C4-2B (cell line): Measurements from ENCODE around the gene DTX4.

ENCODE experiments used
- ZFX ChIP-seq: fragments of 450-650 bp; IDR thresholded peaks from 2 replicates; pipeline ENCODE4 v1.6.1; 2017
- TF ChIP-seq, protein P1 (sequence below): fragments of 450-650 bp; conservative IDR thresholded peaks from 2 replicates; pipeline ENCODE4 v1.5.1; 2017; ENCODE audit warnings: mild to moderate bottlenecking

DNA sequence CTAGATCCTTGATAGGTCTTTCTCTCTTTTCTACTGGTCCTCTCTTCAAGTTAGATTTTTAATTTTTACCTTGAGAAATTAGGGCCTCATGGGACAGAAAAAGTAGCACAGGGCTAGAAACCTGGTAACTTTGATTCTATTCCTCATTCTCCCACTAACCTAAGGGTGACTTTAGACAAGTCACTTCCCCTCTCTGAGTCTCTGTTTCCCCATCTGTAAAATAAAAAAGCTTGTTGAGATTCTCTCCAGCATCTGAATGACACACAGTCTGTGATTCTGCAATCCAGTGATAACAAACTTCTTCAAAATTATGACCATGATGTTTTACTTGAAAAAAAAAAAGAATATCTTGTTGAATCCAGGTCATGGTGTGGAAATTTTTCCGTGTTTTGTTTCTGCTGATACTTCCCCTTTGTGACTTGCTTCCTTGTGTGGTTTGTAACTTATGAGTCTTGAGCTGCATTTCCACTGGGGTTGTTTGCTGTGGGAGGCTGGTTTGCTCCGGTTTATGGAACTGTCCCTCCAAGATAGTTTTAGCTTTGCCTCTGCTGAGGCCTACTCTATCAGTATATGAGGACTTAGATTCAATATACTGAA lies 50.6 kb downstream of the DTX4 start:
- TF ChIP-seq, protein P1, sequence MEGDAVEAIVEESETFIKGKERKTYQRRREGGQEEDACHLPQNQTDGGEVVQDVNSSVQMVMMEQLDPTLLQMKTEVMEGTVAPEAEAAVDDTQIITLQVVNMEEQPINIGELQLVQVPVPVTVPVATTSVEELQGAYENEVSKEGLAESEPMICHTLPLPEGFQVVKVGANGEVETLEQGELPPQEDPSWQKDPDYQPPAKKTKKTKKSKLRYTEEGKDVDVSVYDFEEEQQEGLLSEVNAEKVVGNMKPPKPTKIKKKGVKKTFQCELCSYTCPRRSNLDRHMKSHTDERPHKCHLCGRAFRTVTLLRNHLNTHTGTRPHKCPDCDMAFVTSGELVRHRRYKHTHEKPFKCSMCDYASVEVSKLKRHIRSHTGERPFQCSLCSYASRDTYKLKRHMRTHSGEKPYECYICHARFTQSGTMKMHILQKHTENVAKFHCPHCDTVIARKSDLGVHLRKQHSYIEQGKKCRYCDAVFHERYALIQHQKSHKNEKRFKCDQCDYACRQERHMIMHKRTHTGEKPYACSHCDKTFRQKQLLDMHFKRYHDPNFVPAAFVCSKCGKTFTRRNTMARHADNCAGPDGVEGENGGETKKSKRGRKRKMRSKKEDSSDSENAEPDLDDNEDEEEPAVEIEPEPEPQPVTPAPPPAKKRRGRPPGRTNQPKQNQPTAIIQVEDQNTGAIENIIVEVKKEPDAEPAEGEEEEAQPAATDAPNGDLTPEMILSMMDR: no peak
- no peak for TF ChIP-seq ZFX
